Cardiac muscle cell (in vitro differentiated cells and primary cell): ENCODE results near the gene ZRANB2. TPM values are rescaled to one million over a fixed set of nuclear protein-coding genes. Genes with fewer than 3 reads are reported as not detected.

Experiments
- DNase-seq, 2 donors: peaks; one replicate each; pipeline versions ENCODE4 v3.0.0 to v3.0.0-alpha.2; 2010 to 2017; ENCODE audit warnings: low read depth in 1 of 2, low spot score in 1 of 2
- H3K27ac ChIP-seq: fragments of 200-600 bp; sonication (generic); 2 replicates; pipeline ENCODE4 v1.5.1; 2016
- H3K27me3 ChIP-seq: fragments of 200-600 bp; sonication (generic); 2 replicates; pipeline ENCODE4 v1.6.0; 2016; ENCODE audit warnings: control low read depth
- H3K36me3 ChIP-seq: fragments of 200-600 bp; sonication (generic); 2 replicates; pipeline ENCODE4 v1.5.1; 2016; ENCODE audit warnings: control low read depth
- H3K4me1 ChIP-seq: fragments of 200-600 bp; sonication (generic); 2 replicates; pipeline ENCODE4 v1.8.1; 2017; ENCODE audit warnings: low read depth, mild to moderate bottlenecking, mixed run types
- H3K4me3 ChIP-seq: fragments of 200-600 bp; sonication (generic); 2 replicates; pipeline ENCODE4 v1.5.1; 2016; ENCODE audit warnings: mild to moderate bottlenecking
- H3K9me3 ChIP-seq: fragments of 200-600 bp; sonication (generic); 2 replicates; pipeline ENCODE4 v1.5.1; 2017; ENCODE audit warnings: low read depth, mild to moderate bottlenecking, control low read depth
- CTCF ChIP-seq: IDR thresholded peaks from 2 replicates; pipeline ENCODE4 v1.5.1; 2012; ENCODE audit warnings: low read depth, mild to moderate bottlenecking, low read length
- polyA plus RNA-seq: library from polyadenylated mRNA; unstranded; fragments of >200 nt; fragmentation: Nextera tagmentation; extraction: Ambion mirVana; gene quantifications from 2 replicates; pipeline ENCODE4 v1.2.1, GENCODE V29; 2016
- total RNA-seq: library from RNA; depleted of rRNA; stranded (reverse); fragments of >200 nt; gene quantifications from 2 replicates; pipeline ENCODE4 v1.2.3, GENCODE V29; 2016

ZRANB2 gene
- total and polyA plus RNA-seq, 2 experiments from 2014 or later, result 53.6 to 119 TPM

GRCh38 chr1:71083271-71083670 lies 2.4 kb upstream of the ZRANB2 start:
- TF ChIP-seq CTCF, result no peak
- no peak overlapping the region for H3K27ac ChIP-seq
- peaks cover 11% of the 10 kb centered on the region for H3K4me1 ChIP-seq

GRCh38 chr1:71081697-71082080 lies 854 bp upstream of the ZRANB2 start:
- Histone ChIP-seq H3K36me3 (peaks cover 15% of the 10 kb centered on the region), H3K27ac (no peak overlapping the region), H3K4me3 (peak overlapping the region; percentile 86), H3K4me1 (peaks cover 11% of the 10 kb centered on the region), H3K27me3 (peaks cover 26% of the 10 kb centered on the region), H3K9me3 (no peaks in the 10 kb centered on the region)
- TF ChIP-seq CTCF, result no peak
- peak; percentile 2 to 6 for DNase-seq

More at GRCh38 chr1:71083271-71083670, 2.4 kb upstream of the ZRANB2 start:
- peak in 1 of 2 donors; percentile 67 for DNase-seq
- Histone ChIP-seq H3K27me3 (peaks cover 26% of the 10 kb centered on the region), H3K36me3 (peaks cover 2% of the 10 kb centered on the region), H3K4me3 (no peak overlapping the region), H3K9me3 (no peaks in the 10 kb centered on the region)

- peak overlapping the region; percentile 86 for H3K4me3 ChIP-seq
- DNase-seq, result peak; percentile 25 to 58
Observed at GRCh38 chr1:71080230-71080738, 551 bp downstream of the ZRANB2 start.

GRCh38 chr1:71074681-71075080 lies 6.2 kb downstream of the ZRANB2 start:
- Histone ChIP-seq H3K27me3 (no peaks in the 10 kb centered on the region), H3K4me1 (peaks cover 9% of the 10 kb centered on the region), H3K36me3 (peaks cover 78% of the 10 kb centered on the region), H3K27ac (no peak overlapping the region), H3K4me3 (no peak overlapping the region), H3K9me3 (no peaks in the 10 kb centered on the region)
- no peak for TF ChIP-seq CTCF
- DNase-seq, result no peak

More at GRCh38 chr1:71080230-71080738, 551 bp downstream of the ZRANB2 start:
- Histone ChIP-seq H3K36me3 (peaks cover 28% of the 10 kb centered on the region), H3K9me3 (no peaks in the 10 kb centered on the region), H3K27ac (peak overlapping the region; percentile 99), H3K27me3 (peaks cover 21% of the 10 kb centered on the region), H3K4me1 (peaks cover 11% of the 10 kb centered on the region)
- no peak for TF ChIP-seq CTCF

- Histone ChIP-seq H3K9me3 (no peaks in the 10 kb centered on the region), H3K4me1 (no peaks in the 10 kb centered on the region), H3K36me3 (peaks cover 92% of the 10 kb centered on the region), H3K27me3 (no peaks in the 10 kb centered on the region), H3K4me3 (no peak overlapping the region), H3K27ac (no peak overlapping the region)
- TF ChIP-seq CTCF, result no peak
- DNase-seq, result no peak
Observed at GRCh38 chr1:71072273-71072672, 8.6 kb downstream of the ZRANB2 start.
